ENCODE measurements around the gene MC3R. TPM values are rescaled to one million over a fixed set of nuclear protein-coding genes. Genes with fewer than 3 reads are reported as not detected.

MC3R gene
- total RNA-seq, 1 donor from 2014 or later = not detected

DNA sequence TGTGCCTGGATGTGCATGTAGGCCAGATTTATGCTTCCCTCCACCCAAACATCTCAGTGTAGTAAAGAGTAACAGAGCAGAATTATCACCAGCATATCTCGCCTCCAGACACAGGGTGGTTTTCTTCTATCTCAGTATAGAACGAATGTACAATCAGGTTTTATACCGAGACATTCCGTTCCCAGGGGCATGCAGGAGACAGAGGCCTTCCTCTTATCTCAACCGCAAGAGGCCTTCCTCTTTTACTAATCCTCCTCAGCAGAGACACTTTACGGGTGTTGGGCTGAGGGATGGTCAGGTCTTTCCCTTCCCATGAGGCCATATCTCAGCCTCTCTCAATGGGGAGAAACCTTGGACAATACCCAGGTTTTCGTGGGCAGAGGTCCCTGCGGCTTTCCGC, 36.4 kb upstream of the MC3R start:
- no peak for TF ChIP-seq EZH2 (IDR thresholded peaks at IDR 0.05; ENCODE audit: insufficient read depth, low read length)
- TF ChIP-seq, protein P1, sequence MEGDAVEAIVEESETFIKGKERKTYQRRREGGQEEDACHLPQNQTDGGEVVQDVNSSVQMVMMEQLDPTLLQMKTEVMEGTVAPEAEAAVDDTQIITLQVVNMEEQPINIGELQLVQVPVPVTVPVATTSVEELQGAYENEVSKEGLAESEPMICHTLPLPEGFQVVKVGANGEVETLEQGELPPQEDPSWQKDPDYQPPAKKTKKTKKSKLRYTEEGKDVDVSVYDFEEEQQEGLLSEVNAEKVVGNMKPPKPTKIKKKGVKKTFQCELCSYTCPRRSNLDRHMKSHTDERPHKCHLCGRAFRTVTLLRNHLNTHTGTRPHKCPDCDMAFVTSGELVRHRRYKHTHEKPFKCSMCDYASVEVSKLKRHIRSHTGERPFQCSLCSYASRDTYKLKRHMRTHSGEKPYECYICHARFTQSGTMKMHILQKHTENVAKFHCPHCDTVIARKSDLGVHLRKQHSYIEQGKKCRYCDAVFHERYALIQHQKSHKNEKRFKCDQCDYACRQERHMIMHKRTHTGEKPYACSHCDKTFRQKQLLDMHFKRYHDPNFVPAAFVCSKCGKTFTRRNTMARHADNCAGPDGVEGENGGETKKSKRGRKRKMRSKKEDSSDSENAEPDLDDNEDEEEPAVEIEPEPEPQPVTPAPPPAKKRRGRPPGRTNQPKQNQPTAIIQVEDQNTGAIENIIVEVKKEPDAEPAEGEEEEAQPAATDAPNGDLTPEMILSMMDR (IDR thresholded peaks at IDR 0.05; ENCODE audit: insufficient read depth, low read depth, low read length) = no peak
- Histone ChIP-seq H3K4me1 (ENCODE audit: insufficient read depth, low read length) (no peaks in the 10 kb centered on the region), H2AFZ (ENCODE audit: low read depth, low read length) (no peak overlapping the region), H3K9me3 (ENCODE audit: insufficient read depth, low read depth, low read length) (no peaks in the 10 kb centered on the region), H3K79me2 (ENCODE audit: insufficient read depth, low read length) (no peaks in the 10 kb centered on the region), H3K27me3 (ENCODE audit: insufficient read depth, low read length) (no peaks in the 10 kb centered on the region), H3K27ac (ENCODE audit: low read depth, low read length) (no peak overlapping the region), H4K20me1 (ENCODE audit: insufficient read depth, low read length) (no peaks in the 10 kb centered on the region), H3K9ac (ENCODE audit: low read length) (no peak overlapping the region), H3K4me2 (ENCODE audit: low read length) (no peak overlapping the region), H3K36me3 (ENCODE audit: insufficient read depth, low read length) (no peaks in the 10 kb centered on the region), H3K4me3 (ENCODE audit: insufficient read depth, low read depth, low read length) (no peak overlapping the region)
- H3K4me3 Mint-ChIP-seq (ENCODE audit: unreplicated experiment) = no peak overlapping the region
- no peak overlapping the region for H3K27ac Mint-ChIP-seq (ENCODE audit: unreplicated experiment)
- H3K27me3 Mint-ChIP-seq (ENCODE audit: low read depth, unreplicated experiment) = no peaks in the 10 kb centered on the region
- no peaks in the 10 kb centered on the region for H3K4me1 Mint-ChIP-seq (ENCODE audit: low read depth, unreplicated experiment)
- H3K9me3 Mint-ChIP-seq (ENCODE audit: unreplicated experiment) = peaks cover 9% of the 10 kb centered on the region
- H3K36me3 Mint-ChIP-seq (ENCODE audit: low read depth, unreplicated experiment) = no peaks in the 10 kb centered on the region
- FAIRE-seq (no peak), DNase-seq (ENCODE audit: low read depth) (no peak)

DNA sequence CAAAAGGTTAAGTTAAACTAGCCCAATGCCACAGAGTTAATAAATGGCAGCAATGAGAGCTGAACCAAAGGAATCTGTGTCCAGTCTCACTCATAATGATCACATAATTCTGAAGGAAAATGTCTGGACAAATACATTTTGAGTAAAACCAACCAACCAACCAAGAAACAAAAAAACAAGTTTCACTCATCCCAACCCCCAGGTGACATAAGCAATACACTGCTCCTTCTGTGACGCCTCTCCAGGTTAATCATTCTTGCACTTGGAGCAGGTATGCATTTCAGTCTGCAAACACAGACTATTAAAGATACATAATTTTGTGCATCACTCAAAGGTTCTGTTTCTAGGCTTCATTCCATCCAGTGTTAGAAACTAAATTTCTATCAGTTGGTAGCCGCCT, 35.2 kb upstream of the MC3R start:
- no peaks in the 10 kb centered on the region for H3K4me1 ChIP-seq (ENCODE audit: insufficient read depth, low read length)
- no peak for FAIRE-seq
- no peaks in the 10 kb centered on the region for H4K20me1 ChIP-seq (ENCODE audit: insufficient read depth, low read length)
- no peaks in the 10 kb centered on the region for H3K79me2 ChIP-seq (ENCODE audit: insufficient read depth, low read length)
- Mint-ChIP-seq H3K36me3 (ENCODE audit: low read depth, unreplicated experiment) (no peaks in the 10 kb centered on the region), H3K27ac (ENCODE audit: unreplicated experiment) (no peak overlapping the region), H3K4me1 (ENCODE audit: low read depth, unreplicated experiment) (no peaks in the 10 kb centered on the region), H3K4me3 (ENCODE audit: unreplicated experiment) (no peak overlapping the region), H3K27me3 (ENCODE audit: low read depth, unreplicated experiment) (no peaks in the 10 kb centered on the region), H3K9me3 (ENCODE audit: unreplicated experiment) (peaks cover 9% of the 10 kb centered on the region)
- DNase-seq (ENCODE audit: low read depth) = no peak
- TF ChIP-seq, protein P1 (IDR thresholded peaks at IDR 0.05; ENCODE audit: insufficient read depth, low read depth, low read length) = no peak
- no peak for TF ChIP-seq EZH2 (IDR thresholded peaks at IDR 0.05; ENCODE audit: insufficient read depth, low read length)
- H3K9me3 ChIP-seq (ENCODE audit: insufficient read depth, low read depth, low read length) = no peaks in the 10 kb centered on the region
- no peak overlapping the region for H3K4me3 ChIP-seq (ENCODE audit: insufficient read depth, low read depth, low read length)
- H3K4me2 ChIP-seq (ENCODE audit: low read length) = no peak overlapping the region
- no peaks in the 10 kb centered on the region for H3K36me3 ChIP-seq (ENCODE audit: insufficient read depth, low read length)
- no peak overlapping the region for H3K9ac ChIP-seq (ENCODE audit: low read length)
- H3K27me3 ChIP-seq (ENCODE audit: insufficient read depth, low read length) = no peaks in the 10 kb centered on the region
- H2AFZ ChIP-seq (ENCODE audit: low read depth, low read length) = no peak overlapping the region
- no peak overlapping the region for H3K27ac ChIP-seq (ENCODE audit: low read depth, low read length)

DNA sequence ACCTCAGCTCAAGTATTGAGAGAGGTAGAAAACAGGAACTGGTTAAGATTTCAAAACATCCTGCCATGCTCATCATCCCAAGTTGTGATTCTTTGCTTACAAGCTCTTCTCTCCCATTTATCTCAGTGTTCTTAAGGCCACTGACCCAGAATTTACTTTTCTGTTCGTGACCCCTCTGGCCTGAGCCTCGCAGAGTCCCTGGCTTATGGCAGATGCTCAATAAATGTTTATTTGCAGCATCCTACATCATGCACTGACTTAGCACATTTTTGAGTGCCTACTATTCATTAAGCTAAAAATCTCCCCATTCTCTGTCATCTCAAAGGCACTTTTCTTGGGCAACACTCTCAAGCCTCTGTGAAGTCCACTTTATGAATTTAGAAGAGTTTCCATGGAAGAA, 33.4 kb upstream of the MC3R start:
- no peak overlapping the region for H2AFZ ChIP-seq (ENCODE audit: low read depth, low read length)
- H3K27me3 Mint-ChIP-seq (ENCODE audit: low read depth, unreplicated experiment) = no peaks in the 10 kb centered on the region
- no peak overlapping the region for H3K4me3 ChIP-seq (ENCODE audit: insufficient read depth, low read depth, low read length)
- no peak for DNase-seq (ENCODE audit: low read depth)
- no peak for FAIRE-seq
- no peak for TF ChIP-seq EZH2 (IDR thresholded peaks at IDR 0.05; ENCODE audit: insufficient read depth, low read length)
- TF ChIP-seq, protein P1 (IDR thresholded peaks at IDR 0.05; ENCODE audit: insufficient read depth, low read depth, low read length) = no peak
- no peaks in the 10 kb centered on the region for H3K36me3 Mint-ChIP-seq (ENCODE audit: low read depth, unreplicated experiment)
- peaks cover 4% of the 10 kb centered on the region for H3K9me3 ChIP-seq (ENCODE audit: insufficient read depth, low read depth, low read length)
- no peak overlapping the region for H3K9ac ChIP-seq (ENCODE audit: low read length)
- H3K79me2 ChIP-seq (ENCODE audit: insufficient read depth, low read length) = no peaks in the 10 kb centered on the region
- no peaks in the 10 kb centered on the region for H3K36me3 ChIP-seq (ENCODE audit: insufficient read depth, low read length)
- peaks cover 6% of the 10 kb centered on the region for H3K9me3 Mint-ChIP-seq (ENCODE audit: unreplicated experiment)
- H3K4me2 ChIP-seq (ENCODE audit: low read length) = no peak overlapping the region
- no peaks in the 10 kb centered on the region for H3K27me3 ChIP-seq (ENCODE audit: insufficient read depth, low read length)
- H3K4me1 Mint-ChIP-seq (ENCODE audit: low read depth, unreplicated experiment) = no peaks in the 10 kb centered on the region
- no peaks in the 10 kb centered on the region for H4K20me1 ChIP-seq (ENCODE audit: insufficient read depth, low read length)
- H3K4me3 Mint-ChIP-seq (ENCODE audit: unreplicated experiment) = no peak overlapping the region
- H3K27ac Mint-ChIP-seq (ENCODE audit: unreplicated experiment) = no peak overlapping the region
- H3K4me1 ChIP-seq (ENCODE audit: insufficient read depth, low read length) = no peaks in the 10 kb centered on the region
- no peak overlapping the region for H3K27ac ChIP-seq (ENCODE audit: low read depth, low read length)
